Brain microvascular endothelial cell (primary cell): Measurements from ENCODE around the gene GRAMD1B.

Source experiments
- DNase-seq: peaks from one replicate; pipeline ENCODE4 v3.0.0-alpha.2; 2020
- H3K27ac ChIP-seq: fragments of 250-450 bp; sonication (Bioruptor Pico); 2 replicates; pipeline ENCODE4 v1.5.1; 2020; ENCODE audit warnings: mild to moderate bottlenecking, moderate library complexity
- H3K27me3 ChIP-seq: fragments of 250-450 bp; sonication (Bioruptor Pico); replicated peaks from 2 replicates; pipeline ENCODE4 v1.5.1; 2020; ENCODE audit warnings: mild to moderate bottlenecking
- H3K36me3 ChIP-seq: fragments of 250-450 bp; sonication (Bioruptor Pico); replicated peaks from 2 replicates; pipeline ENCODE4 v1.5.1; 2020; ENCODE audit warnings: mild to moderate bottlenecking
- H3K4me3 ChIP-seq: 2 replicates; pipeline ENCODE4 v1.5.1; 2011; ENCODE audit warnings: low read depth, mild to moderate bottlenecking, control low read depth, low read length, moderate library complexity
- in situ Hi-C: cut with HindIII; loops from 2 replicates; pipeline ENCODE4 v1.10.0; 2017; ENCODE audit warnings: low sequenced_read_pairs, low pct_ligation_motif_present
- TF ChIP-seq, protein P1 (sequence below): IDR thresholded peaks from 2 replicates; pipeline ENCODE4 v1.5.1; 2011; ENCODE audit warnings: low read depth, mild to moderate bottlenecking, moderate library complexity, low read length, control low read depth, inconsistent platforms; ENCODE audit errors: missing control alignments

The GRAMD1B gene

DNA sequence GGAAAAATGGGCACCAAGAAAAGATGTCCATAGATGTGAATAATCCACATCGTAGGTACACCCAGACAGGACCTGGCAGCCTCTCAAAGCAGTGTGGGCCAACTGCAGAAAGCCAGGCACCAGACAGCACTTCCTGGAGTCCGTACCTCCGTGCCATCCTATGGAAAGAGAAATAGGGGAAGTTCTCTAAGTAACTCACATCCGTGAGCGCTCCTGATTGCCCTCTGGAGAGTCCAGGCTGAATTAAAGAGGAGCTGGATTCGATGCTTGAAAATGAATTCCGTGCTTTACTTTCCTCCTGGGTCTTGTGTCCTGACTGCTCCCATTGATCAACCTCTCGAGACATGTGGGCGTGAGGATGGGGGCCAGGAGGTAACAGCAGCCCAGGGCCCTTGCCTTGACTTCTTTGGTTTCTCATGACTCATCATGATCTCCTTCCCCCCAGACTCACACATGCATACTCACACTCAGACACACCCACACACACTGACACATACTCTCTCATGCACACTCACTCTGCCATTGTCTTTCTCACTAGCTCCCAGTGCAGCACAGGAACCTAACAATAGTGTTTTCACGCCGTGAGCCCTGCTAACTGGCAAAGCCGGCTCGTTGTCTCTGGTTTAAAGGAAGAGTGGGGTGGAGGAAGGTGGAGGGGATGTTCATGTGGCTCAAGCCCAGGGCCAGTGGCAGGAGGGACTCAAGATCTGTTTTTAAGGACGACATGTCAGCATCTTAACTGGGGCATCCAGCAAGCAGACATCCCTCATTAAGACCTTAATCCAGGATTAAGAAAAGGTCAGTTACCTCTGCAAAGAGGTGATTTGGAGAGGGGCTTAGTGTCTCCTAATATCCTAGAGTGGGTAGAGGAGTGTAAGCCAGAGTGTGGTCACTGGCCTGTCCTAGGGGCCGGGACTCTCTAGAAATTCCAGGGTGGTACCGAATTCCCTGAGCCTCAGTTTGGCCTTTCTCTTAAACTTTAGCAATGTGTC, 120.2 kb downstream of the GRAMD1B start:
- no peak overlapping the region for H3K27ac ChIP-seq
- peak; percentile 4 for DNase-seq
- no peaks in the 10 kb centered on the region for H3K36me3 ChIP-seq
- H3K4me3 ChIP-seq, result no peak overlapping the region
- H3K27me3 ChIP-seq, result no peaks in the 10 kb centered on the region
- in situ Hi-C loops, result no loop called here
- TF ChIP-seq, protein P1, sequence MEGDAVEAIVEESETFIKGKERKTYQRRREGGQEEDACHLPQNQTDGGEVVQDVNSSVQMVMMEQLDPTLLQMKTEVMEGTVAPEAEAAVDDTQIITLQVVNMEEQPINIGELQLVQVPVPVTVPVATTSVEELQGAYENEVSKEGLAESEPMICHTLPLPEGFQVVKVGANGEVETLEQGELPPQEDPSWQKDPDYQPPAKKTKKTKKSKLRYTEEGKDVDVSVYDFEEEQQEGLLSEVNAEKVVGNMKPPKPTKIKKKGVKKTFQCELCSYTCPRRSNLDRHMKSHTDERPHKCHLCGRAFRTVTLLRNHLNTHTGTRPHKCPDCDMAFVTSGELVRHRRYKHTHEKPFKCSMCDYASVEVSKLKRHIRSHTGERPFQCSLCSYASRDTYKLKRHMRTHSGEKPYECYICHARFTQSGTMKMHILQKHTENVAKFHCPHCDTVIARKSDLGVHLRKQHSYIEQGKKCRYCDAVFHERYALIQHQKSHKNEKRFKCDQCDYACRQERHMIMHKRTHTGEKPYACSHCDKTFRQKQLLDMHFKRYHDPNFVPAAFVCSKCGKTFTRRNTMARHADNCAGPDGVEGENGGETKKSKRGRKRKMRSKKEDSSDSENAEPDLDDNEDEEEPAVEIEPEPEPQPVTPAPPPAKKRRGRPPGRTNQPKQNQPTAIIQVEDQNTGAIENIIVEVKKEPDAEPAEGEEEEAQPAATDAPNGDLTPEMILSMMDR, result no peak

DNA sequence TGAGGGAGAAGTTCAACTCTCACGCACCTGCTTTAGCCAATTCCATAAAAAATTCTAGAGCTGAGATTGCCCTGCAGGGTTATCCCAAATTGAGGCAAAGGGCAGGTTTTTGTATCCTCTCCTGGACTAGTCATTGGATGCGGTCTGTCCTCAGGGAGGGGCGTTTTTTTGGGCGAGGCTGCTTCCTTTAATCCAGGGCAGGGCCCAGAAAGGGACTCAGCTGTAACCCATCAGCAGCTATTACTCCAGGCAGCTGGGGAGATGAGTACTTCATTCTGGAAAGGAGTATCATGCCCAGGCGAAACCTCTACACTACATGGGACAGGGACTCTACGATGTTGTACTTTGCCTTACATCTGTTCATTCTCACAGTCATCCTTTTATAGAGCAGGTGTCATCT, 121.0 kb downstream of the GRAMD1B start:
- in situ Hi-C loops, result no loop called here
- Histone ChIP-seq H3K36me3 (no peaks in the 10 kb centered on the region), H3K27me3 (no peaks in the 10 kb centered on the region), H3K4me3 (no peak overlapping the region), H3K27ac (no peak overlapping the region)
- TF ChIP-seq, protein P1, result no peak
- no peak for DNase-seq

DNA sequence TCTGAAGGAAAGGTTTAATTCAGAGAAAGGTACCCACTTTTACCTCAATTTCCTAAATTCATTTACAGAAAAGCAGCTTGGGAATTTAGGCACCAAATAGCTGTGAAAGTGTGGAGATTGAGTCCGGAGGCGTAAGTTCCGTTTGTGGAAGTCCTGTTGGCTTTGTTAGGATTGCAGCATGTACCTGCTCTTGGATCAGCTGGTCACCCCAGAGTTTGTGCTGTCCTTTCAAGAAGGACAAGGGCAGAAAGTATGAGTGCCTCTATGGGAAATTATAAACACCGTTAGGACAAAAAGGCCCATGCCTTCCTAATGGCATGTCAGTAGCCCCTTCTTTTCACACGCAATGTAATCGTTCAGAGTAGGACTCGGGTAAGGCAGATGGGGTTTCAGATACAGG, 126.6 kb downstream of the GRAMD1B start:
- Histone ChIP-seq H3K27me3 (no peaks in the 10 kb centered on the region), H3K27ac (no peak overlapping the region), H3K4me3 (no peak overlapping the region), H3K36me3 (no peaks in the 10 kb centered on the region)
- in situ Hi-C loops, result no loop called here
- no peak for DNase-seq
- TF ChIP-seq, protein P1, result no peak

DNA sequence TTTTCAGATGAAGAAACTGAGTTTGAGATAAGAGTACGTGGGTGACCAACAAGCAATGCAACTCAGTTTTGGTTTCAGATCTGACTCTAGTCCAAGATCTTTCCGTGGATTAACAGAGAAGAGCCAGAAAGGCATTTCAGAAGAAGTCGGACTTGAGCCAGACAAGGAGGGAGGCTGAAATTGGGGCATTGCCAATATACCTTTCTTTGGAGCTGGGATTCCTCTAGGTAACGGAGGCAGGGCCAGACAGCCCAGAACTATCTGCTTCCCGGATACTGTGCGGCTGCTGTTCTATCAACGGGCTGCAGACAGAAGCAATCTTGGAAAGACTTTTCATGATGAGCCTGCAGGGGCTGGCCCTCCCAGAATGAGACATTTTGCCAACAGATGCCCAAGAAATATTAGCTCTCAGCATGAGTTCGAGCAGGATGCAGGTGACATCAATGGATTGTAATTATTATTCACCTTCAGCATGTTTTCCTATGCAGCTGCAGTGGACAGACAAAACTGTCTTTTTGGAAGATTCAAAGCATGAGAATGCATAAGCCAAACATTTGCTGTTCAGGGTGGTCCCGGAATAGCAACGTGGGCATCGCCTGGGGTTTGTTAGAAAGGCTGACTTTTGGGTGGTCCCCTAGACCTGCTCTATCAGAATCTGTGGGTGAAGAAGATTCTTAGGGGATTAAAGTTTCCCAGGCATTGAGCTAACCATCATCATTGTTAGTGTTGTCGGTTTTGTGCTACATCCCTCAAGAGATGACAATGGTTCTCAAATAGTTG, 128.7 kb downstream of the GRAMD1B start:
- Histone ChIP-seq H3K36me3 (no peaks in the 10 kb centered on the region), H3K27me3 (no peaks in the 10 kb centered on the region), H3K27ac (no peak overlapping the region), H3K4me3 (no peak overlapping the region)
- DNase-seq, result no peak
- TF ChIP-seq, protein P1, result no peak
- in situ Hi-C loops, result no loop called here

DNA sequence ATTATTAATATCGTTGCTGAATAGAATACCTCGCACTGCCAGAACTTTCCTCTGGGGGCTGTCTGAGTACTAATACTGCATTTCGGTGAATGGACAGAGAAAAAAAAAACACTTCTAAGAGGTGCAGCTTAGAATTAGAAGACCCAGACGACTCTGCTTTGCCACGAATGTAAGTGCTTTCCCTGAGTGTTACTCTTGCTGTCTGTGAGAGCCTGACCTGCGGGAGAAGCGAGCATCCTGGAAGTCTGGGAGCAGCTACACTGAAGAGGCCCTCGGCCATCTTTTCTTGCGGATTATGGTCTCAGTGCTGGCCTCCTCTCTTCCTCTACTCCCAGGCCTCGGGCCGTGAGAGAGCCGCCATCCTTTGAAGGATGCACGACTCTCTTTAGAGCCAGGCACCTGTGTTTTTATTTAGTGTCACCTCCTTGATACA, 129.5 kb downstream of the GRAMD1B start:
- Histone ChIP-seq H3K36me3 (no peaks in the 10 kb centered on the region), H3K4me3 (peak overlapping the region; percentile 56), H3K27ac (peak overlapping the region; percentile 56), H3K27me3 (no peaks in the 10 kb centered on the region)
- TF ChIP-seq, protein P1, result peak; percentile 56
- DNase-seq, result peak; percentile 30
- in situ Hi-C loops, result no loop called here
